ENCODE data around the gene SMC6.

GRCh38 chr2:17758118-17758517 lies 4.5 kb upstream of the SMC6 start:
- TF ChIP-seq EP300 (IDR thresholded peaks at IDR 0.05) = no peak
- TF ChIP-seq, protein P1, sequence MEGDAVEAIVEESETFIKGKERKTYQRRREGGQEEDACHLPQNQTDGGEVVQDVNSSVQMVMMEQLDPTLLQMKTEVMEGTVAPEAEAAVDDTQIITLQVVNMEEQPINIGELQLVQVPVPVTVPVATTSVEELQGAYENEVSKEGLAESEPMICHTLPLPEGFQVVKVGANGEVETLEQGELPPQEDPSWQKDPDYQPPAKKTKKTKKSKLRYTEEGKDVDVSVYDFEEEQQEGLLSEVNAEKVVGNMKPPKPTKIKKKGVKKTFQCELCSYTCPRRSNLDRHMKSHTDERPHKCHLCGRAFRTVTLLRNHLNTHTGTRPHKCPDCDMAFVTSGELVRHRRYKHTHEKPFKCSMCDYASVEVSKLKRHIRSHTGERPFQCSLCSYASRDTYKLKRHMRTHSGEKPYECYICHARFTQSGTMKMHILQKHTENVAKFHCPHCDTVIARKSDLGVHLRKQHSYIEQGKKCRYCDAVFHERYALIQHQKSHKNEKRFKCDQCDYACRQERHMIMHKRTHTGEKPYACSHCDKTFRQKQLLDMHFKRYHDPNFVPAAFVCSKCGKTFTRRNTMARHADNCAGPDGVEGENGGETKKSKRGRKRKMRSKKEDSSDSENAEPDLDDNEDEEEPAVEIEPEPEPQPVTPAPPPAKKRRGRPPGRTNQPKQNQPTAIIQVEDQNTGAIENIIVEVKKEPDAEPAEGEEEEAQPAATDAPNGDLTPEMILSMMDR (IDR thresholded peaks at IDR 0.05) = no peak
